ENCODE results near the gene TUBB1.
"Not testable (repeated sequence)": the region's sequence is repeated elsewhere in the genome, so short reads cannot be mapped to it uniquely, and the experiment has no call there.

Gene TUBB1

DNA sequence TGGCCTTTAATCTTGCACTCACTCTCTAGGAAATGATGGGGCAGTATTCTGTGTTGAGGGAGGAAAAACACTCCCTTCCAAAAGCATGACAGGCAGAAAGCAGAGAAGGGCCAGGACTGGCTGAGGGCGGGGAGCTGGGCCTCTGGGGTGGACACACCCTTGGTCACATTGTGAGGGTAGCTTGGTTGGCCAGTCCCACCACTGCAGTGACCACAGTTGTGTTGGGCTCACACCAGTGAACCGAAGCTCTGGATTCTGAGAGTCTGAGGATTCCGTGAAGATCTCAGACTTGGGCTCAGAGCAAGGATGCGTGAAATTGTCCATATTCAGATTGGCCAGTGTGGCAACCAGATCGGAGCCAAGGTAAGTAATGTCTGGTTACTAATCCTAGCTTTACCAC lies at the start of gene TUBB1:
TSS of gene TUBB1 (plus strand) at position 213 of the 400 bp plus-strand sequence. CDS start at position 307, 94 bp downstream.
- DNase-seq: no peak

- DNase-seq: no peak
These were observed 49.8 kb upstream of the TUBB1 start for GRCh38 chr20:58969439-58969838.

DNA sequence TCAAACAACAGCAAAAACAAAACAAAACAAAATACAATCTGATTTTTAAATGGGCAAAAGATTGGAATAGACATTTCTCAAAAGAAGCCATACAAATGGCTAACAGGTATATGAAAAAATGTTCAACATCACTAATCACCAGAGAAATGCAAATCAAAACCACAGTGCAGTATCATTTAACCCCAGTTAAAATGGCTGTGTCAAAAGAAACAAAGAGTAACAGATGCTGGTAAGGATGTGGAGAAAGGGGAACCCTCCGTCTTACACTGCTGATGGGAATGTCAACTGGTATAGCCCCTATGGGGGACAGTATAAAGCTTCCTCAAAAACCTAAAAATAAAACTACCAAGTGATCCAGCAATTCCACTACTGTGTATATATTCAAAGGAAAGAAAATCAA lies 49.1 kb upstream of the TUBB1 start:
- no peak for DNase-seq

DNA sequence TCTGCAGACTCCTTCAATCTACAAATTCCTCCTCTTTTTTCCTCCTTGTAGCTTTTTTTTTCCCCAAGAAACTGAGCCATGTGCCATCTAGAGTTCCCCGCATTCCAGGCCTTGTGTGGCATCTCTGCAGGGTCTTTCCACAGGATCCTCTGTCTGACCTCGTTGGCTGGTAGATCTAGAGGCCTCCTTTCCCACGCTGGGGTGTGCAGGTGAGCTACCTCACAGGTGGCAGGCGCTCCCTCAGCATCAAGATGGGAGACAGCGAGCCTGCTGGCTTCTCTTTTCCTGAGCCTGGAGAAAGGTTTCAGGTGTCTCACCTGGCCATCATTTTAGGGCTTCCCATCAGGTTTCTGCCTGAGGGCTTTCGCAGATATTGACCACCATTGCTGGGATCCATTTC lies 47.8 kb upstream of the TUBB1 start:
- no peak for DNase-seq

DNA sequence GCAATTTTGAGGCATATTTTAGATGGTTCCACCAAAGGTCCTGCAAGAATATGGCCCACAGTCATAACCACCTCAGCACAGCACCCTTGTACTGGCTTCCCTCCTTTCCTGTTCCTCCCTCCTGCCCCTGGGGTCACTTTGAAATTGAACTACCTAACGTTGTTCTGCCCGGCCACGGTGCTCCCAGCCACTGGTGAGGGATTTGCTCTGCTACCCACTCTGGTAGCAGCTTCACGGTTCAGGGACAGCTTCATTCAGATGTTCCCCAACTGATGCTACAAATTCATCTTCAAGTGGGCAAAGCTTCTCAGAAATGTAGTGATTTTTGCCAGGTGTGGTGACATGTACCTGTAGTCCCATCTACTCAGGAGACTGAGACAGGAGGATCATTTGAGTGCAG lies 46.0 kb upstream of the TUBB1 start:
- DNase-seq: no peak

DNA sequence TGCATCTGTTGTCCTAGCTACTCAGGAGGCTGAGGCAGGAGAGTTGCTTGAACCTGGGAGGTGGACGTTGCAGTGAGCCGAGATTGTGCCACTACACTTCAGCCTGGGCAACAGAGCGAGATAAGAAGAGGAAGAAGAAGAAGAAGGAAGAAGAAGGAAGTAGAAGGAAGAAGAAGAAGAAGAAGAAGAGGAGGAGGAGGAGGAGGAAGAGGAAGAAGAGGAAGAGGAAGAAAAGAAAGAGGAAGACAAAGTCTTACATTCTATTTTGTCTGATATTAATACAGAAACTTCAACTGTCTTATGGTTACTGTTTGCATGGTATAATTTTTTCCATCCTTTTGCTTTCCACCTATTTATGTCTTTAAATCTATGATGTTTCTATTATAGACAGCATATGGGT lies 45.4 kb upstream of the TUBB1 start:
- DNase-seq: no peak

DNA sequence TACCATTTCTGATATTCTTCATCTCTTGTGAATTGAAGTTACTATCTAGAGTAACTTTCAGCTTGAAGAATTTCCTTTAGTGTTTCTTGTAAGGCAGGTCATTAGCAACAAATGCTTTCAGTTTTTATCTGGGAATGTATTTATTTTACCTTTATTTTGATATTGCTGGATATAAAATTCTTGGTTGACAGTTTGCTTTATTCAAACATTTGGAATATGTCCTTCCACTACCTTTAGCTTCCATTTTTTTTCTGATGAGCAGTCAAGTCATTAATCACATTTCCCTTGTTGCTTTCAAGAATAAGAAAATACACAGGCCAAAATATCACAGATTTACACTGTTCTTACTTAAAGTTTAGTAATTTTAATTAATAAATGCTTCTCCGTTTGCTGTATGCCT lies 43.9 kb upstream of the TUBB1 start:
- no peak for DNase-seq

DNA sequence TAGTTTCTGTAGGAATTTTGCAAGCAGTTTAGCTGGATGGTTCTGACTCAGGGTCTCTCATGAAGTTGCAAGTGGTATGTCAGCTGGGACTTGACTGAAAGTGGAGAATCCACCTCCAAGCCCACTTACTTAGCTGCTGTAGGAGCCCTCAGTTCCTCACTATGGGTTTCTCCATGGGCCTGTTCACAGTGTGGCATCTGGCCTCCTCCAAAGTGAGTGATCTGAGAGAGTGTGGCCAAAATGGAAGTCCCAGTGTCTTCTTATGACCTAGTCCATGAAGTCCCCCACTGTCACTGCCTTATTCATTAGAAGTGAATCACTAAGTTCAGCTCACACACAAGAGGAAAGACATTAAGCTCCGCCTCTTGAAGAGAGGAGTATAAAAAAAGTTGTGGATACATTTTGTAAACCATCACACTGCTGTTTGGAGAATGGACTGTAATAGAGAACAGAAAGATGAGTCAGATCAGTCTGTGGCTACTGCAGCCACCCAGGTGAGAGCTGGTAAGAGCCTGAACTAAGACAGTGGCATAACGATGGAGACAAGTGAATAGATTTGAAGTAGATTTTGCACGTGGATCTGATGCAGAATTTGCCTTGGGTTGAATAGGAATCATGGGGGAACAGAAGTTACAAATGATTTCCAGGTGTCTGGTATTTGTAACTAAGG lies 43.0 kb upstream of the TUBB1 start:
- no peak for DNase-seq

DNA sequence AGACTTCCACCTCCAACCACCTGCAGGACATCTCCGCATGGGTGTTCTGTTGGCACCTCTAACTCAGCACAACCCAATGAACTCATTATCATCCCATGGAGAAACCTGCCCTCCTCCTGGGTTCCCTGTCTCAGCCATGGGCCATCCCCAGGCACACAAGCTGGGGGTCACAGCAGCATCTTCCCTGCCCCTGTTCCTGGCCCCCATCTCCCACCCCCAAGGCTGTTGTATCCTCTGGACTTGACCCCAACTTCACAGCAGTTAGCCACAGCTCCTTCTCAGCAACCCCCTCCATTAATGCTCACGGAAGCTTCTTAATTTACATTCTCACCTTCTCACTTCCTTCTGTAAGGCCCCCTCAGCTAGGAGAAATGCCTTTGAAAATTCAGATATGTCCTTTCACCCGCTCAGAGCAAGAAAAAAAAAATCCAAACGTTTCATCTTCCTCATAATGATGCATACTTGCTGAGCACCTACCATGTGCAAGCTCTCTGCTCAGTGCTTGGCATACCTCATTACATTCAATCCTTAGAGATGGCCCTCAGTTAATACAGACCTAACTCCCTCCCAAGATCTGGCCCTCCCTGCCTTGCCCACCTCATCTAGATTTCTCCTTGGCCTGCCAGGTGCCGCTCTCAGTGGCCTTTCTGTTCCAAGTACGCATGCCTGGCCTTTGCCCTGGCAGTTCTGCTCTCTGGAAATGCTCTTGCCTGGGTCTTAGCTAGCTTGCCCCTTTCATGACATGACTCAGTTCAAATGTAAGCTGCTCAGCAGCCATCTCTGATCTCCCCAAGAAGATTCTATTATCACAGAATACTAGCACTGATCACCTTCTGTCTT lies 40.7 kb upstream of the TUBB1 start:
- DNase-seq: no peak

DNA sequence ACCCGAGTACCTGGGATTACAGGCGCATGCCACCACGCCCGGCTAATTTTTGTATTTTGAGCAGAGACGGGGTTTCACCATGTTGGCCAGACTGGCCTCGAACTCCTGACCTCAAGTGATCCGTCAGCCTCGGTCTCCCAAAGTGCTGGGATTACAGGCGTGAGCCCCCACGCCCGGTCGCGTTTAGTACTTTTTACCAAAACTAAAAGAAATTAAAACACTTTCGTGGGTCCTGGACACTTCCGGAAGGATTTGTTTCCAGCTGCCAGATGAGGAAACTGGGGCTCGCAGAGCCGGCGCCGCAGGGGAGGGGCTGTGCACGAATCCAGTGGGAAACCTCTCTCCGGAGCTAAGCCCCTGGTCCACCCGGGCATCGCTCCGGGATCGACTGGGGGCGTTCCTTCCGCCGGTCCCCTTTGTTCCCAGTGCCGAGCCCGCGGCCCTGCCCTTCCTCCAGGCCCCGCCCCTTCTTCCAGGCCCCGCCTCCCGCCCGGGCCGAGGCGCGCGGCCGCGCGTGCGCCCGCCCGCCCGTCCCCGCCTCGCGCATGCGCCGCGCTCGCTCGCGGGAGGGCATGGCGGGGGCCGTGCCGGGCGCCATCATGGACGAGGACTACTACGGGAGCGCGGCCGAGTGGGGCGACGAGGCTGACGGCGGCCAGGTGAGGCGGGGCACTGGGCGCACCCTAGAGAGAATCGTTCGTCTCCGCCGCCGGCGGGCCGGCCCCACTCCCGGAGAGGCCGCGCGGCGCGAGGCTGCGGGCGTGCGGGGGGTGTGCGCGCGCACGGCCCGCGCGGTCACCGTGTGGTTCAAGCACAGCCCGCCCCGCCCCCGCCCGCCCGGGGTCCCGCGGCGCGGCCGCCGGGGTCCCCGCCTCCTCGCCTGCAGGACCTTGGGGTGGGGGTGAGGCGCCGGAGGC lies 38.3 kb upstream of the TUBB1 start, which contains the start of gene NELFCD:
TSS of gene NELFCD (plus strand) at position 546 of the 917 bp plus-strand sequence. CDS start at position 600, 54 bp downstream.
- peak; percentile 92 to 95 for DNase-seq

DNA sequence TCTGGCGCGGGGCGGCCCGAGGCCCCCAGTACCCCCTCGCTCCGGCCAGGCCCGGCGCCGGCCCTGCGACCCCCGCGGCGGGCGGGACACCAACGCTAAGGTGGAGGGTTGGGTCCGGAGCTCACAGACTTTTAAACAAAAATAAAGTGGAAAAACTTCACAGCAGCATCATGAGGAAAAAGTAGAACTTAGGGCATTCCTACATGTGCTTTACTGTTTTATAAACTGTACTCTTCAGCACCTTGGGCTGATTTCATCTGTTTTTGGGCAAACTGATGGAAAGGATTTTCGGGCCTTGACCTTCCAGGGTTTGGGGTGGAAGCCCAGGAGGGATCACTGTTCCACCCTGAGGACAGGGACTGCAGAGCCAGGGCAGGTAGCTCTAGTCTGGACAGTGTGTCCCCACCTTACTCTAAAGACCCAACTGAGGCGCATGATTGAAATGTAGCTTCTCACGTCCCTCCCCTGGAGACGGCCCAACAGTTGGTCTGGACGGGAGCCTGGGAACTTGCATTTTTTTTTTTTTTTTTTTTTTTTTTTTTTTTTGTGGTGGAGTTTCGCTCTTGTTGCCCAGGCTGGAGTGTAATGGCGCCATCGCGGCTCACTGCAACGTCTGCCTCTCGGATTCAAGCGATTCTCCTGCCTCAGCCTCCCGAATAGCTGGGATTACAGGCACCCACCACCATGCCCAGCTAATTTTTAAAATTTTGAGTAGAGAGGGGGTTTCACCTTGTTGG lies 37.4 kb upstream of the TUBB1 start:
- DNase-seq: peak in 1 of 2 experiments; percentile 33

DNA sequence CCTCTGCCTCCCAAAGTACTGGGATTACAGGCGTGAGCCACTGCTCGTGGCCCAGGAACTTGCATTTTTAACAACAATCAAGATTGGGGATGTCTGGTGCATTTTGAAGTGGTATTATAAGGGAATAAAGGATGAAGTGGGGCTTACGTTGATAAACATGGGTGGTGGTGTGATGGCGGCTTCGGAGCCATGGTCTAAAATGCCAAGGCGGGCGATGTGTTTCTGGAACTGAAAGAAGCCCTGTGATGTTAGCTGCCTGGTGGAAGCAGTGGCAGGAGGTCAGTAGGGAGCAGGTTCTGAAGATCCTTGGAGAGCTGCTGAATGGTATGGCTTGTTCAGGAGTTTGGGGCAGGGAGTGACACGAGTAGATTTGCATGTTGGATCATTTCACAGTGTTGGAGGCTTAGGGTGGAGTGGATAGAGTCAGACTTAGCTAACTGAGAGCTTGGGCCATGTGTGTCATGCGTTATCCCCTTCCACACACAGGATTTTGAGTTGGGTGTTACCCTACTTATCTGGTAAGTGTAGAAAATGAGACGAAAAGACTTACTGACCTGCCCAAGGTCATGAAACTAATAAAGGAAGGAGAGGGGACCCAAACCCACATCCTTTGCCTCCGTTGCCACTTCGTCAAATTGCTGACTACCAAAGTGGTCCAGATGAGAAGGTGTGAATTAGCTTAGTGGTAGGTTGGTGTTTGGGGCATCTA lies 36.7 kb upstream of the TUBB1 start:
- no peak for DNase-seq

- DNase-seq: not testable (repeated sequence)
These were observed 36.1 kb upstream of the TUBB1 start for GRCh38 chr20:58983115-58983468.

DNA sequence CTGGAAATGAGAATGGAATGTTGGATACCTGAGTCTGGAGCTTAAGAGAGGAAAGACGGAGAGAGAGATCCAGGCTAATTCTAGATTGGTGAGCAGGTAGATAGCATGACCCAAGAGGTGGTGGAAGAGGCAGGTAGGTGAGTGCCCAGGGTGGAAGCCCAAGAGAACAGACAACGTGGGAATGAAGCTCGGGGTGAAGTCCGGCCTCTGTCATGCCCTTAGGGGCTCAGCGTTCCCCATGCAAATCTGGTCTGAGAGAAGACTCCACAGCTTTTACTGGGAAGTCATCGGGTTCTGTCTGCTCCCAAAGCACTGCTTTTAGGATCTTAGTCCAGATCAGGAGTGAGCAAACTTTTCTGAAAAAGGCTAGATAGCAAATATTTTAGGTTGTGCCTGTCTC lies 34.5 kb upstream of the TUBB1 start:
- DNase-seq: no peak

DNA sequence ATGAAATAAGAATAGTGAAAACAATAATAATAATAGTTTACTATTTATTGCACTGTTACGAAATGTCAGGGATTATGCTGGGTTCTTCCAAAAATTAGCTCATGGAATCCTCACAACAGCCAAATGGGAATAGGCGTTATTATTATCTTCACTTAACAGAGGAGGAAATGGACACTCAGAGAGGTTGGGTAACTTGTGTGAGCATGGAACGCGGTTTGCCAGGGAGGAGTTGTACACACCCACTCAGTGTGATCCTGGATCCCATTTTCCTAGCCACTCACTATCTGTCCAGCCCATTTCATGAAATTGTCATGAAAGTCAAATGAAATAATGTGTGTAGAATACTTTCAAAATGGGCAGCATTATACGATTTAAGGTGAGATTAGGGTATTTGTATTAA lies 33.6 kb upstream of the TUBB1 start:
- no peak for DNase-seq

GRCh38 chr20:58986286-58986967 lies 32.8 kb upstream of the TUBB1 start:
- no peak for DNase-seq

DNA sequence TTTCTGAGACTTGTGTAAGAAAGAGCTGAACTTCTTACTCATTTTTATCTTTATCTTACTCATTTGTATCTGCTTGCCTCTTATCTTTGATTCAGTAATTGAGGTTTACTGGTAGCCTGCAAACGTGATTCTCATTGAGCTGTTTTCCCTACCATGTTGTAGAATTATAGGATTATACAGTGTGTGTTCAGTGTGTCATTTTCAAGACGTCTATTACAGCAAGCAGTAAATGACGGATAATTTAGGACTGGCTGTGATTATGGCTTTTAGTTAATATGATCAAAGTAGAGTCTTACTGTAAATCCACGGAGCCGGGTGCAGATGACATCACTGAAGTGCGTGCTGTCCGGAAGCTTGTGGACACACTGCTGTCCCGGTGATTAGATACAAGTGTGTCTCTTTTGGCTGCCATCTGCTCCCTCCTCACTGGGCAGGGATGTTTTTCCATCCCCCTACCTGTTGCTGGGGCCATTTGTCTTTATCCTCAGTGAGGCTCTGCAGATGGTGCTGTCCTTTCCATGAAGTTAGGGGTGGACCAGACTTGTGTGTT lies 32.2 kb upstream of the TUBB1 start:
- DNase-seq: peak; percentile 79 to 86

DNA sequence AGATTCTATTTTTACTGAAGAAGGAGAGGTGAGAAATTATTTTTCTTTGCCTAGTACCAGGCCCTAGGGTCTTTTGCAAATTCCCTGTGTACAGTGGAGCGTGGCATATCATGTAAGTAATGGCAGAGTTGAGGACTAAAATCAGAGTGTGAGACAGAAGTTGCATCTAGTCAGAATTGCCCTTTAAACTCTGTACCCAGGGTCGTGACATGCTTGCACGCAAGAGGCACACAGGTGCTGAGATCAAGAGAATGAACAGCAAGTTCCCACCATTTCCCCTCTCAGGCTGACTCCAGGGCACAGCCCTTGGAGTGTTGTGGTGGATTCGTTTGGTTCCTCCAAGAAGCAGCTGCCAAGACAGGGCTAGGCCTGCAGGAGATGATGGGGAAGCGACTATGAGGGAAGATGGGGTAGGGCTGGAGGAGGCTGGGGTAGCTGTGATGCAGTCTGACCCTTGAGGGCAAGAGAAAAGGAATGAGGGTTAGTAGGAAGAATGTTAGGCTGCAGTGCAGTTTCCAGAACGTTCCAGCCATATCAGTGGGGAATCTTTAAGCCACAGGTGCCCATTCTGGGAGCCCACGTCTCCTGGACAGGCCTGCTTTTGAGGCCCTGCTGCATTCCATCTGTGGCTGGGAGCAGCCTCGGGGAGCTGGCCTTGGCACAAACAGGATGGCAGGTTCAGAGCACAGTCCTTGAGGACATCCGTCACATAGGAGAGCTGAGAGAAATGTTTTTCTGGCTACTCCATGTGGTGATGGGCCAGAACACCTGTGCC lies 31.3 kb upstream of the TUBB1 start:
- DNase-seq: no peak

DNA sequence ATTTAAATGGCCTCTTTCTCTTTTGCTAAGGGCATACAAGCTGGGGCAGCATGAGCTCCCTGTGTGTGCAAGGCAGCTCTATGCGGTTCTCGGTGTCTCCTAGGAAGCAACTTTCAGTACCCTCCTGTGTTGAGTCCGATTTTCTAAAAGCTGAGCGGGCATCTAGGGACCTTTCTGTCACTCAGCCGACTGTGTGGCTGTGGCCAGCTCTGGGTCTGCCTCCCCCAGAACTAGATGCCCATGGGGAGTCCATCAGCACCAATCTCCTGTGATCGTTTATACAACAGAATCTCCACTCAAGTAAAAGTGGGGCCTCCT lies 30.7 kb upstream of the TUBB1 start:
- no peak for DNase-seq

DNA sequence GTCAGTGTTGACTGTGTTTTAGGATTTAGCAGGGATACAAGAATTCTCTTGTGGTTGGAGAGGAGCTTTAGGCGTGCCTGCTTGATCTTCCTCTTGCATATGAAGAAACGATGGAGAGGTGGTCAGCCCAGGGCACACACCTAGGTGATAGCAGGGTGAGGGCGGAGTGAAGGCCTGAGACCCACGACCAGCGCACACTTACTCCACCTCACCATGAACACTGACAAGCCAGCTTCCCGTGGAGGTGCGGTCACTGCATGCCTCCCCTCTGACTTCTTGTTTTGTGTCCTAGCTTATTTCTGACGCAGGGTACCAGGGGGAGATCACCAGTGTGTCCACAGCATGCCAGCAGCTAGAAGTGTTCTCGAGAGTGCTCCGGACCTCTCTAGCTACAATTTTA lies 30.0 kb upstream of the TUBB1 start:
- DNase-seq: no peak

Measured in SHP77 (cell line).